GM18873 (cell line): ENCODE data around the gene NXF3.
"Not testable (repeated sequence)": the region's sequence is repeated elsewhere in the genome, so short reads cannot be mapped to it uniquely, and the experiment has no call there.

ENCODE experiments used
- ATAC-seq: cut with Tn5 transposase; IDR thresholded peaks from one replicate; pipeline ENCODE4 v1.9.1; 2021; ENCODE audit warnings: mild to moderate bottlenecking, moderate library complexity, moderate number of reproducible peaks; ENCODE audit not compliant: unreplicated experiment, low FRiP score

The NXF3 gene

DNA sequence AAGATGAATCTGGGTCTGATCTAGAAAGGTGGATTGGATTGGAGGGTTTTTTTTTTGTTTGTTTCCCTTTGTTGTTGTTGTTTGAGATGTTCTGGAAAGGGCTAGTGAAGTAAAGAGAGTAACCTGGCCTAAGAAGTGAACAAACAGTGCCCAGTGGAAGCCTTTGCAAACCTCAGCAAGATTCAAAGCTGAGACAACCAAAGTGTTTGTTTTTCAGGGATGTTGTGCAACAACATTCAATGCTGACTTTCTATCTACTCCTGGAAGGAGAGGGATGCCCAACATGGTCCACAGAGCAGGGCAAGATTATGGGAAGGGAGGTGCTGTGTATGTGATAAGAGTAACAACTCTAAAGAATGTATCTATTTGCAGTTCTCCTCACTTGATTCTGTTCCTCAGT lies 40.3 kb downstream of the NXF3 start:
- no peak for ATAC-seq

DNA sequence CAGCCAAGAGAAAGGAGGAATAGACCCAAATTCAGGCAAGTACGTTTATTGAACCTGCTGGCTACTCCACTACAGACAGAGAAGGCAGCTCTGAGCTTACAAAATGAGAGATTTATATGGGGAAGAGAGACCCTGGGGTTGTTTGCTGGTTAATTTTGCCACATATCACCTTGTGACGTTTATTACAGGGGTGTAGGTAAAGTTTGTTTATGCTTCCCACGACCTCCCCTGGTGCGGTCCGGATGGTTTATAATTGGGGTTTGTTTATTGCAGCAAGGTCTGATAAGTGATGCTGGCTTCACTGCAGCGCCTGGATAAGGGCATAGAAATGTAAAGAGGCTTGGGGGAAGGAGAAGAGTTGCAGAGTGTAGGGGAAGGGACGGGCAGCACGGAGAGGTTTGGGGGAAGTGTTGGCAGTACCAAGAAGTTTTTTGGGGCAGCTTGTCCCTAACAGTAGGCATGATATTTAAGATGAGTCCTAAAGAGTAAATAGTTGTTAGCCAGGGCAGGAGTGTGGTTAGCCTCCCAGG lies 41.6 kb downstream of the NXF3 start:
- no peak for ATAC-seq

DNA sequence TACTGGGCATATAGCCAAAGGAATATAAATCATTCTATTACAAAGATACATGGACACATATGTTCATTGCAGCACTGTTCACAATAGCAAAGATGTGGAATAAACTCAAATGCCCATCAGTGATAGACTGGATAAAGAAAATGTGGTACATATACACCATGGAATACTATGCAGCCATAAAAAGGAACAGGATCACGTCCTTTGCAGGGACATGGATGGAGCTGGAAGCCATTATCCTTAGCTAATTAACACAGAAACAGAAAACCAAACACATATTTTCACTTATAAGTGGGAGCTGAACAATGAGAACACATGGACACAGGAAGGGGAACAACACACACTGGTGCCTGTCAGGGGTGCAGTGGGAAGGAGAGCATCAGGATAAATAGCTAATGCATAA lies 59.6 kb downstream of the NXF3 start:
- ATAC-seq = not testable (repeated sequence)
